Suprapubic skin (tissue), 4 donors: ENCODE data around the gene TAF11L14.

Source experiments
- CTCF ChIP-seq, 2 donors: fragments of 200-600 bp in 1 of 2; fragments of 450-650 bp in 1 of 2; sonication (generic) in 1 of 2; IDR thresholded peaks; one replicate each; pipeline ENCODE4 v1.5.1; 2016 to 2019; ENCODE audit warnings: antibody characterized with exemption in 2 of 2, mild to moderate bottlenecking in 1 of 2, moderate library complexity in 1 of 2
- POLR2A ChIP-seq, 2 donors: fragments of 450-650 bp; IDR thresholded peaks; one replicate each; pipeline ENCODE4 v1.6.1; 2017; ENCODE audit warnings: antibody characterized with exemption in 2 of 2, mild to moderate bottlenecking in 2 of 2, moderate library complexity in 2 of 2
- POLR2AphosphoS5 ChIP-seq, 3 donors: sonication (generic); formaldehyde crosslinking; IDR thresholded peaks; one replicate each; pipeline ENCODE4 v1.6.1; 2017; ENCODE audit warnings: antibody characterized with exemption in 3 of 3

GRCh38 chr5:17679597-17680203 lies 45.4 kb downstream of the TAF11L14 start:
- TF ChIP-seq POLR2AphosphoS5 (IDR thresholded peaks at IDR 0.05) (no peak), CTCF (IDR thresholded peaks at IDR 0.05) (no peak), POLR2A (IDR thresholded peaks at IDR 0.05) (no peak)
